GM19099 (cell line): Measurements from ENCODE around the gene RPS19BP1.

Source experiments
- POLR2A ChIP-seq: IDR thresholded peaks from 3 replicates; pipeline ENCODE4 v1.6.1; 2011; ENCODE audit warnings: low read depth; ENCODE audit not compliant: insufficient read length; ENCODE audit errors: extremely low read depth

The RPS19BP1 gene

GRCh38 chr22:39563571-39564428 lies 31.3 kb upstream of the RPS19BP1 start:
- no peak for TF ChIP-seq POLR2A

GRCh38 chr22:39562839-39563489 lies 30.4 kb upstream of the RPS19BP1 start:
- no peak for TF ChIP-seq POLR2A

GRCh38 chr22:39560127-39560526 lies 27.6 kb upstream of the RPS19BP1 start:
- no peak for TF ChIP-seq POLR2A

- no peak for TF ChIP-seq POLR2A
Observed at GRCh38 chr22:39559456-39560105, 27.0 kb upstream of the RPS19BP1 start.

- no peak for TF ChIP-seq POLR2A
Observed at GRCh38 chr22:39558950-39559349, 26.4 kb upstream of the RPS19BP1 start.

- TF ChIP-seq POLR2A: no peak
Observed at GRCh38 chr22:39558254-39558727, 25.7 kb upstream of the RPS19BP1 start.

GRCh38 chr22:39556970-39557841 lies 24.7 kb upstream of the RPS19BP1 start:
- TF ChIP-seq POLR2A: no peak

GRCh38 chr22:39554151-39554550 lies 21.6 kb upstream of the RPS19BP1 start:
- no peak for TF ChIP-seq POLR2A

GRCh38 chr22:39553429-39553828 lies 20.9 kb upstream of the RPS19BP1 start:
- TF ChIP-seq POLR2A: no peak

GRCh38 chr22:39547587-39547947 lies 15.0 kb upstream of the RPS19BP1 start:
- no peak for TF ChIP-seq POLR2A

- TF ChIP-seq POLR2A: no peak
Observed at GRCh38 chr22:39546889-39547586, 14.5 kb upstream of the RPS19BP1 start.

GRCh38 chr22:39545386-39546365 lies 13.1 kb upstream of the RPS19BP1 start:
- TF ChIP-seq POLR2A: no peak

GRCh38 chr22:39543095-39543494 lies 10.5 kb upstream of the RPS19BP1 start:
- no peak for TF ChIP-seq POLR2A
